H1 (cell line): Measurements from ENCODE around the gene CBY2. TPM values are rescaled to one million over a fixed set of nuclear protein-coding genes. Genes with fewer than 3 reads are reported as not detected.

Experiments
- CTCF ChIA-PET: fragments of 300-600 bp; sonication (Branson Sonifier 250); formaldehyde crosslinking; loops from one replicate; lab custom pipeline; 2021; ENCODE audit not compliant: partially characterized antibody; lab: Charles Lee
- POLR2A ChIA-PET: fragments of 300-600 bp; sonication (Branson Sonifier 250); formaldehyde crosslinking; loops from one replicate; lab custom pipeline; 2021; ENCODE audit warnings: inconsistent platforms; ENCODE audit not compliant: partially characterized antibody; lab: Charles Lee
- DNase-seq, 2 experiments: peaks; one replicate each; pipeline versions ENCODE4 v3.0.0 to v3.0.0-alpha.2; 2010 to 2022; ENCODE audit warnings: low spot score in 2 of 2, low read depth in 1 of 2, mixed read lengths in 1 of 2
- FAIRE-seq: peaks from 2 replicates; lab custom pipeline; 2011; peaks lifted over from hg19 to GRCh38; lab: Jason Lieb, UNC
- H2AFZ ChIP-seq: 2 replicates; pipeline ENCODE4 v1.8.1; 2012; ENCODE audit warnings: low read length, inconsistent platforms
- H2AK5ac ChIP-seq: 2 replicates; pipeline ENCODE4 v1.6.1; 2013; ENCODE audit warnings: low read depth, low read length
- H2BK120ac ChIP-seq: replicated peaks from 2 replicates; pipeline ENCODE3; 2013; ENCODE audit warnings: low read depth, low read length, inconsistent platforms
- H2BK12ac ChIP-seq: 2 replicates; pipeline ENCODE4 v1.6.1; 2013; ENCODE audit warnings: low read depth, low read length
- H2BK15ac ChIP-seq: 2 replicates; pipeline ENCODE4 v1.6.1; 2013; ENCODE audit warnings: low read length
- H2BK20ac ChIP-seq: 2 replicates; pipeline ENCODE4 v1.6.1; 2013; ENCODE audit warnings: low read length
- H2BK5ac ChIP-seq: 2 replicates; pipeline ENCODE4 v1.6.1; 2013; ENCODE audit warnings: low read depth, low read length
- H3K14ac ChIP-seq: 2 replicates; pipeline ENCODE4 v1.6.1; 2013; ENCODE audit warnings: inconsistent platforms; ENCODE audit not compliant: insufficient read length
- H3K18ac ChIP-seq: 2 replicates; pipeline ENCODE4 v1.6.1; 2013; ENCODE audit warnings: low read length; ENCODE audit errors: extremely low read depth
- H3K23ac ChIP-seq: 2 replicates; pipeline ENCODE4 v1.6.1; 2013; ENCODE audit warnings: inconsistent platforms; ENCODE audit not compliant: insufficient read length
- H3K23me2 ChIP-seq: 2 replicates; pipeline ENCODE4 v1.6.1; 2013; ENCODE audit warnings: low read depth, low read length
- H3K27ac ChIP-seq: 2 replicates; pipeline ENCODE4 v1.6.1; 2011; ENCODE audit warnings: low read depth, low read length, inconsistent platforms
- H3K27me3 ChIP-seq, 4 experiments: replicated peaks in 1 of 4; 1 replicate in 1 of 4; 2 replicates in 3 of 4; pipeline versions ENCODE4 v1.6.1 to v1.8.1; 2011 to 2013; ENCODE audit warnings: low read length in 3 of 4, mild to moderate bottlenecking in 3 of 4, inconsistent platforms in 2 of 4, mixed read lengths in 2 of 4, moderate library complexity in 1 of 4; ENCODE audit not compliant: control insufficient read depth in 3 of 4, insufficient read depth in 3 of 4; ENCODE audit errors: extremely low read depth in 1 of 4
- H3K36me3 ChIP-seq, 4 experiments: 2 replicates each; pipeline versions ENCODE4 v1.6.1 to v1.8.1; 2011 to 2013; ENCODE audit warnings: mild to moderate bottlenecking in 4 of 4, low read length in 3 of 4, moderate library complexity in 2 of 4, control low read depth in 1 of 4, inconsistent platforms in 1 of 4; ENCODE audit not compliant: insufficient read depth in 4 of 4, control insufficient read depth in 2 of 4
- H3K4ac ChIP-seq: replicated peaks from 2 replicates; pipeline ENCODE3; 2013; ENCODE audit warnings: low read length, low read depth, mixed read lengths, inconsistent platforms; ENCODE audit not compliant: insufficient read length
- H3K4me1 ChIP-seq, 4 experiments: replicated peaks in 1 of 4; 1 replicate in 1 of 4; 2 replicates in 3 of 4; pipeline versions ENCODE4 v1.6.1 to v1.8.1; 2011 to 2013; ENCODE audit warnings: low read length in 3 of 4, inconsistent platforms in 2 of 4, mixed read lengths in 1 of 4; ENCODE audit not compliant: insufficient read depth in 4 of 4, control insufficient read depth in 3 of 4
- H3K4me2 ChIP-seq, 2 experiments: 2 replicates each; pipeline versions ENCODE4 v1.6.1 to v1.8.1; 2011 to 2013; ENCODE audit warnings: low read depth in 2 of 2, low read length in 2 of 2, control low read depth in 1 of 2, inconsistent platforms in 1 of 2, mild to moderate bottlenecking in 1 of 2; ENCODE audit not compliant: insufficient read depth in 1 of 2
- H3K4me3 ChIP-seq, 4 experiments: fragments of 200-600, 300-600 bp in 1 of 4; sonication (generic), shearing (Covaris generic), sonication (Bioruptor Twin) in 1 of 4; 2 replicates each; pipeline versions ENCODE4 v1.5.1 to v1.8.1; 2011 to 2016; ENCODE audit warnings: low read length in 4 of 4, low read depth in 3 of 4, control low read depth in 2 of 4, inconsistent platforms in 2 of 4, mild to moderate bottlenecking in 2 of 4, mixed read lengths in 1 of 4, moderate library complexity in 1 of 4; ENCODE audit not compliant: insufficient read depth in 2 of 4; ENCODE audit errors: extremely low read depth in 1 of 4
- H3K56ac ChIP-seq: replicated peaks from 2 replicates; pipeline ENCODE3; 2013; ENCODE audit warnings: low read depth, mild to moderate bottlenecking, mixed read lengths, low read length, inconsistent platforms; ENCODE audit not compliant: insufficient read length
- H3K79me1 ChIP-seq: 2 replicates; pipeline ENCODE4 v1.6.1; 2013; ENCODE audit warnings: low read depth, low read length, control low read depth
- H3K79me2 ChIP-seq, 2 experiments: 2 replicates each; pipeline versions ENCODE4 v1.6.1 to v1.8.1; 2012 to 2013; ENCODE audit warnings: low read length in 2 of 2, mild to moderate bottlenecking in 2 of 2, inconsistent platforms in 1 of 2; ENCODE audit not compliant: insufficient read depth in 2 of 2, control insufficient read depth in 1 of 2
- H3K9ac ChIP-seq, 4 experiments: replicated peaks in 1 of 4; 1 replicate in 1 of 4; 2 replicates in 3 of 4; pipeline versions ENCODE4 v1.6.1 to v1.8.1; 2011 to 2013; ENCODE audit warnings: low read depth in 3 of 4, low read length in 3 of 4, control low read depth in 2 of 4, mild to moderate bottlenecking in 2 of 4, moderate library complexity in 2 of 4, inconsistent platforms in 1 of 4; ENCODE audit errors: extremely low read depth in 1 of 4
- H3K9me3 ChIP-seq, 2 experiments: 2 replicates each; pipeline versions ENCODE4 v1.6.1 to v1.8.1; 2012 to 2013; ENCODE audit warnings: mild to moderate bottlenecking in 2 of 2, moderate library complexity in 2 of 2, control low read depth in 1 of 2, inconsistent platforms in 1 of 2, low read depth in 1 of 2, low read length in 1 of 2, mixed read lengths in 1 of 2; ENCODE audit not compliant: insufficient read depth in 2 of 2
- H4K20me1 ChIP-seq, 2 experiments: replicated peaks in 1 of 2; 2 replicates each; pipeline versions ENCODE3 to v1.8.1; 2011 to 2013; ENCODE audit warnings: inconsistent platforms in 2 of 2, low read length in 2 of 2, mild to moderate bottlenecking in 1 of 2; ENCODE audit not compliant: insufficient read depth in 2 of 2, control insufficient read depth in 1 of 2
- H4K5ac ChIP-seq: 2 replicates; pipeline ENCODE4 v1.6.1; 2013; ENCODE audit warnings: low read length, low read depth, mixed read lengths, inconsistent platforms; ENCODE audit not compliant: insufficient read length
- H4K8ac ChIP-seq: 2 replicates; pipeline ENCODE4 v1.8.0; 2013; ENCODE audit warnings: mild to moderate bottlenecking, moderate library complexity, low read length, inconsistent platforms; ENCODE audit not compliant: insufficient read depth; ENCODE audit errors: extremely low read depth
- H4K91ac ChIP-seq: replicated peaks from 2 replicates; pipeline ENCODE3; 2013; ENCODE audit warnings: low read length, mixed read lengths, inconsistent platforms; ENCODE audit not compliant: insufficient read length
- ATF3 ChIP-seq: IDR thresholded peaks from 2 replicates; pipeline ENCODE4 v1.6.1; 2011; ENCODE audit warnings: low read depth, mild to moderate bottlenecking, low read length; ENCODE audit not compliant: insufficient read depth
- BACH1 ChIP-seq: IDR thresholded peaks from 2 replicates; pipeline ENCODE4 v1.6.1; 2012; ENCODE audit warnings: low read length, improper control_type of control experiment
- CREB1 ChIP-seq: IDR thresholded peaks from 2 replicates; pipeline ENCODE4 v1.6.1; 2012; ENCODE audit warnings: inconsistent platforms
- RXRA ChIP-seq: IDR thresholded peaks from 2 replicates; pipeline ENCODE4 v1.6.1; 2011; ENCODE audit warnings: low read depth, mild to moderate bottlenecking, low read length, moderate library complexity; ENCODE audit not compliant: insufficient read depth
- SIRT6 ChIP-seq: IDR thresholded peaks from one replicate; pipeline ENCODE4 v1.7.1; 2012; ENCODE audit warnings: low read length, inconsistent platforms
- SP2 ChIP-seq: IDR thresholded peaks from 2 replicates; pipeline ENCODE4 v1.6.1; 2012; ENCODE audit warnings: mild to moderate bottlenecking, low read length, inconsistent platforms
- TBP ChIP-seq: IDR thresholded peaks from 2 replicates; pipeline ENCODE4 v1.6.1; 2011; ENCODE audit warnings: low read depth, low read length, improper control_type of control experiment
- USF2 ChIP-seq: IDR thresholded peaks from 2 replicates; pipeline ENCODE4 v1.6.1; 2011; ENCODE audit warnings: low read length, improper control_type of control experiment
- YY1 ChIP-seq: IDR thresholded peaks from 2 replicates; pipeline ENCODE4 v1.6.1; 2011; ENCODE audit warnings: low read depth, mild to moderate bottlenecking, low read length
- WGBS, 2 experiments: shearing (Covaris generic) in 1 of 2; methylation state at CpG; one replicate each; pipeline versions ENCODE4 v1.1.6 to v1.1.7; 2013 to 2015; ENCODE audit warnings: low lambda C conversion rate in 2 of 2, mixed read lengths in 2 of 2, inconsistent platforms in 1 of 2, low coverage in 1 of 2, missing lambda C conversion rate in 1 of 2; ENCODE audit not compliant: insufficient replicate concordance in 2 of 2, insufficient coverage in 1 of 2, insufficient read length in 1 of 2; ENCODE audit errors: extremely low coverage in 1 of 2, missing lambda C conversion rate in 1 of 2; 5-methylcytosine and 5-hydroxymethylcytosine counted together
- polyA plus RNA-seq, 7 experiments: library from polyadenylated mRNA; depleted of rRNA in 3 of 7; stranded (reverse) in 5 of 7; unstranded in 2 of 7; fragments of >200 nt in 5 of 7; fragments of 200-250 nt in 2 of 7; gene quantifications; 1 replicate in 5 of 7; 2 replicates in 1 of 7; 4 replicates in 1 of 7; pipeline versions ENCODE4 v1.2.1 to v1.2.3, GENCODE V29; 2011 to 2013; ENCODE audit warnings: missing spikeins in 2 of 7, mixed read lengths in 2 of 7
- total RNA-seq: library from RNA; stranded (reverse); fragmentation: NEBNext Ultra II Directional; extraction: Animal tissue kit (Norgen Biotek cat#: 25700); gene quantifications from 2 replicates; pipeline ENCODE4 v1.2.1, GENCODE V29; 2021

Gene CBY2
- total and polyA plus RNA-seq, 2 of the 8 experiments (the other 6 are each of a cell fraction or from before 2014, with no cell fraction given) = not detected

GRCh38 chr13:45713721-45714120 is 11.6 kb downstream of the CBY2 start:
- no peaks in the 10 kb centered on the region for H3K79me2 ChIP-seq
- no peak overlapping the region for H4K5ac ChIP-seq
- H3K9me3 ChIP-seq = no peaks in the 10 kb centered on the region
- ChIA-PET POLR2A (no interaction called here), CTCF (interaction anchor here (0.8 to 1.8 kb wide), 7 partner anchors 13 to 205 kb away, joined by 3 to 7 read pairs (median 3); no protein-coding TSS in a partner anchor)
- DNase-seq (no peak), FAIRE-seq (no peak)
- no peak overlapping the region for H2BK20ac ChIP-seq
- H4K20me1 ChIP-seq = no peaks in the 10 kb centered on the region
- H3K27me3 ChIP-seq = no peaks in the 10 kb centered on the region
- WGBS, 2 experiments = 99% methylated on average over 18 of the region's 28 CpGs; no CpG with 5 or more reads in 1 of the 2 experiments
- no peak for TF ChIP-seq SIRT6
- no peak for TF ChIP-seq BACH1
- TF ChIP-seq USF2 = no peak
- TF ChIP-seq RXRA = no peak
- TF ChIP-seq SP2 = no peak
- no peak for TF ChIP-seq ATF3
- TF ChIP-seq TBP = no peak
- no peak for TF ChIP-seq YY1
- no peak for TF ChIP-seq CREB1
- H3K23ac ChIP-seq = no peak overlapping the region
- H3K14ac ChIP-seq = no peak overlapping the region
- H2AK5ac ChIP-seq = no peak overlapping the region
- H3K4me1 ChIP-seq = no peaks in the 10 kb centered on the region
- H3K4me3 ChIP-seq = no peak overlapping the region
- no peak overlapping the region for H3K56ac ChIP-seq
- H3K27ac ChIP-seq = no peak overlapping the region
- no peaks in the 10 kb centered on the region for H3K36me3 ChIP-seq
- H3K4me2 ChIP-seq = no peak overlapping the region
- H2BK120ac ChIP-seq = no peak overlapping the region
- no peak overlapping the region for H2BK12ac ChIP-seq
- peak overlapping the region; percentile 58; the same call in 1 of the 2 replicates for H4K8ac ChIP-seq
- no peak overlapping the region for H3K18ac ChIP-seq
- no peak overlapping the region for H3K9ac ChIP-seq
- H3K4ac ChIP-seq = no peak overlapping the region
- H2BK15ac ChIP-seq = no peak overlapping the region
- no peak overlapping the region for H4K91ac ChIP-seq
- H3K23me2 ChIP-seq = no peaks in the 10 kb centered on the region
- 0 out of 2 replicates have a peak overlapping the region, but pooled peaks have one; percentile 46 for H2AFZ ChIP-seq
- no peak overlapping the region for H2BK5ac ChIP-seq
- no peaks in the 10 kb centered on the region; the same call in 1 of the 2 replicates for H3K79me1 ChIP-seq
